ENCODE results near the gene TNFRSF18. TPM values are rescaled to one million over a fixed set of nuclear protein-coding genes. Genes with fewer than 3 reads are reported as not detected.

TNFRSF18 gene
- polyA plus RNA-seq, 2 of the 4 experiments (the other 2 are of a cell fraction) = not detected

DNA sequence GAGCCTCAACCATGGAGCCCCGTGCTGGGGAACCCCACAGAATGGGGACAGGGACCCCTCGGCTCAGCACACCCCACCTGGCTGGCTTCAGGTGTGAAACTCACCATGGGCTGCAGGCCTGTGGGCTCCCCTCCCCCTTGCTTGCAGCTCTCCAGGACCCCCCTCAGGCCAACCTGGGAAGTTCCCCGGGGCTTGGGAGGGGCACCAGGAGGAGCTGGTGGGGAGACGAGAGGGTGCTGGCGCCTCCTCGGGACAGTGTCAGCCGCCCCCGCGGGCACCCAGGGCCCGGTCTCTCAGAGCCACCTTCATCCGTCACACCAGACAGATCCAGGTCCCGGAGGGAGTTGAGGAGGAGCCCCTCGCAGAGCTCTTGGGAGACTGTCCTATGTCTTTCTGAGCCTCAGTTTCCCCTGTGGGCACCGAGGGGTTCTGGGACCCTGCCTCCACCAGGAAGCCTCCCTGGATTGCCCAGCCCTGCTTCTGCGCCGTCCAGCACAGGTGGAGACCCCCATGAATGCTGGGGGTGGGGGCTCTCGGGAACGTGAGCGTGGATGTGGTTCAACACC lies 657 bp upstream of the TNFRSF18 start:
- Histone ChIP-seq H3K4me1 (0 out of 3 replicates have a peak, but pooled peaks cover 3% of the 10 kb centered on the region), H3K27ac (no peak overlapping the region), H3K4me2 (no peak overlapping the region), H3K4me3 (no peak overlapping the region), H3K9me3 (no peaks in the 10 kb centered on the region)
- ATAC-seq = no peak
- TF ChIP-seq ZFP36 (IDR thresholded peaks at IDR 0.05; ENCODE audit: borderline replicate concordance, partially characterized antibody) (peak; percentile 78), SREBF2 (IDR thresholded peaks at IDR 0.05) (no peak)
- ChIA-PET POLR2A (no interaction called here), CTCF (interaction anchor here (0.7 to 3.0 kb wide), 2 partner anchors 20 to 85 kb away, joined by 3 to 12 read pairs; no protein-coding TSS in a partner anchor)
- DNase-seq (ENCODE audit: low read depth in 1 of 2, low spot score in 1 of 2) = no peak
- no peak for FAIRE-seq
- 57% methylated on average over 6 of the region's 19 CpGs for WGBS (ENCODE audit: missing lambda C conversion rate)

DNA sequence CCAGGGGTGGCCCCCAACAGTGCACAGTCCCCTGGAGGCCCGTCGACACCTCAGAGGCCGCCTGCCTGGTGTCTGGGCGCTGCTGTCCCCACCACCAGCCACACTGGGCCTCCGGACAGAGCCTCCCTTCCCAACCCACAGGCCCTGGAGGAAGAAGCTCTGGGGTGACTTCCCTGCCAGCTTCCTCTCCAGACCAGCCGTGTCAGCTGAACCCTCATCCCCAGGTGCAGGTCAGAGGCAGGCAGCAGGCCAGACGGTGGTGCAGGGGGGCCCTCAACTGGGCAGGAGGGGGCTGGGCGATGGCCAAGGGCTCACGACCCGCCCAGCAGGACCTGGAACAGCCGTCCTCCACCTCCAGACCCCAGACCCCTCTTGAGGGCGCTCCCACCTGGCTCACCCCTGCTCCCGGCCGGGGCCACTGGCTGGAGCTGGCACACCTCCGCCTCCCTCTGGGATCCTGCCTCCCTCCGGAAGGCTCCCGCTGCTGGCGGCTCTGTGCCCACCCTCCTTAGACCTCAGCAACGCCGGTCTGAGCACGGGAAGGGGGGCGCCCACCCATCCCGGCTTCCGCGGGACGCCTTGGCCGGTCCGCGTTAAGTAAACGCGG lies 520 bp downstream of the TNFRSF18 start:
- TF ChIP-seq NFE2L2 (conservative IDR thresholded peaks at IDR 0.05; ENCODE audit: low read length) = no peak
- no peak for TF ChIP-seq CHD4 (IDR thresholded peaks at IDR 0.05; ENCODE audit: borderline replicate concordance)
- no peak for TF ChIP-seq EHF (CRISPR knock-in tag; IDR thresholded peaks at IDR 0.05)
- TF ChIP-seq, protein P1, sequence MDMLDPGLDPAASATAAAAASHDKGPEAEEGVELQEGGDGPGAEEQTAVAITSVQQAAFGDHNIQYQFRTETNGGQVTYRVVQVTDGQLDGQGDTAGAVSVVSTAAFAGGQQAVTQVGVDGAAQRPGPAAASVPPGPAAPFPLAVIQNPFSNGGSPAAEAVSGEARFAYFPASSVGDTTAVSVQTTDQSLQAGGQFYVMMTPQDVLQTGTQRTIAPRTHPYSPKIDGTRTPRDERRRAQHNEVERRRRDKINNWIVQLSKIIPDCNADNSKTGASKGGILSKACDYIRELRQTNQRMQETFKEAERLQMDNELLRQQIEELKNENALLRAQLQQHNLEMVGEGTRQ (IDR thresholded peaks at IDR 0.05) = no peak
- no peak for TF ChIP-seq HDAC2 (IDR thresholded peaks at IDR 0.05)
- TF ChIP-seq, protein P2, sequence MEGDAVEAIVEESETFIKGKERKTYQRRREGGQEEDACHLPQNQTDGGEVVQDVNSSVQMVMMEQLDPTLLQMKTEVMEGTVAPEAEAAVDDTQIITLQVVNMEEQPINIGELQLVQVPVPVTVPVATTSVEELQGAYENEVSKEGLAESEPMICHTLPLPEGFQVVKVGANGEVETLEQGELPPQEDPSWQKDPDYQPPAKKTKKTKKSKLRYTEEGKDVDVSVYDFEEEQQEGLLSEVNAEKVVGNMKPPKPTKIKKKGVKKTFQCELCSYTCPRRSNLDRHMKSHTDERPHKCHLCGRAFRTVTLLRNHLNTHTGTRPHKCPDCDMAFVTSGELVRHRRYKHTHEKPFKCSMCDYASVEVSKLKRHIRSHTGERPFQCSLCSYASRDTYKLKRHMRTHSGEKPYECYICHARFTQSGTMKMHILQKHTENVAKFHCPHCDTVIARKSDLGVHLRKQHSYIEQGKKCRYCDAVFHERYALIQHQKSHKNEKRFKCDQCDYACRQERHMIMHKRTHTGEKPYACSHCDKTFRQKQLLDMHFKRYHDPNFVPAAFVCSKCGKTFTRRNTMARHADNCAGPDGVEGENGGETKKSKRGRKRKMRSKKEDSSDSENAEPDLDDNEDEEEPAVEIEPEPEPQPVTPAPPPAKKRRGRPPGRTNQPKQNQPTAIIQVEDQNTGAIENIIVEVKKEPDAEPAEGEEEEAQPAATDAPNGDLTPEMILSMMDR (IDR thresholded peaks at IDR 0.05) = no peak
- no peak for TF ChIP-seq ZC3H11A (IDR thresholded peaks at IDR 0.05)
- DNase-seq (ENCODE audit: low read depth in 1 of 2, low spot score in 1 of 2) = no peak
- Histone ChIP-seq H3K4me3 (no peak overlapping the region), H3K4me1 (peaks cover 3% of the 10 kb centered on the region; the same call in 1 of the 3 replicates), H3K27ac (no peak overlapping the region), H3K9me3 (no peaks in the 10 kb centered on the region), H3K4me2 (no peak overlapping the region)
- CTCF ChIA-PET = interaction anchor here (1.2 kb wide), 1 partner anchor 12 kb away, joined by 3 read pairs; no protein-coding TSS in a partner anchor
- 77% methylated on average over 9 of the region's 31 CpGs for WGBS (ENCODE audit: missing lambda C conversion rate)
- POLR2A ChIA-PET = no interaction called here
- ATAC-seq = no peak; a peak in 1 of 6 replicates
- FAIRE-seq = no peak

DNA sequence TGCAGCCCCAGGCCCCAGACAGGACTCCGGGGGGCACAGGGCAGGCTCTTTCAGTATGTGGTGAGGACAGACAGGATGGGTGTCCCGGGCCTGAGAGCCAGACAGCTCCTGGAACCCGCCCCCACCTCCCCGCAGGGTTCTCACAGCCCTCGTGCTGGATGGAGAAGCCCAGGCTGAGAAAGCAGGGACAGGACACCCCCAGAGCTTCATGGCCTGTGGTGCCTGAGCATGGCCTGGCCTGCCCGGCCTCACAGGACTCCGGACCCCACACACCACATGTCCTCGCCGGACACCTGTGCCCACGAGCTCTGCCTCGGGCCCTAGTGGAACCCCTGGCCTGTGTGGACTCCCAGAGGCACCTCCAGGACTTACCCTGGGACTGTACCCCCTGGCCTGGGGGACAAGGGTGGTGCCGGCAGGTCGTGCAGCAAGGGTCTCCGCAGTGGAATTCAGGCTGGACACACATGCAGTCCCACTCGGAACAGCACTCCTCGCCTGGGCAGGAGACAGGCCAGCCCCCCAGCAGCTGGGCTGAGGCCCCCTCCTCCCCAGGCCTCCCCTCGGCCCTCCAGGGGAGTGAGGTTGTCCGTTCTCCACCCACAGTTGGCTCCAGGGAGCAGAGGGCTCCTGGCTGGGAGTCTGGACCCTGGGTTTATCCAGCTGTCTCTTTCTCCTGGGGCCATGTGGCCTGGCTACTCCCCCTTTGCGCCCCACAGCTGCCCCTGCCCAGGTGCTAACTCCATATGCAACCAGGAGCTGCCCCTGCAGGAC lies 1.2 kb downstream of the TNFRSF18 start:
- H3K4me3 ChIP-seq = no peak overlapping the region
- no peak overlapping the region for H3K27ac ChIP-seq
- H3K4me2 ChIP-seq = no peak overlapping the region
- DNase-seq (ENCODE audit: low read depth in 1 of 2, low spot score in 1 of 2) (no peak), ATAC-seq (peak in 1 of 2 experiments; percentile 12; a peak in 3 of 6 replicates), FAIRE-seq (no peak)
- peaks cover 3% of the 10 kb centered on the region; the same call in 1 of the 3 replicates for H3K4me1 ChIP-seq
- no peaks in the 10 kb centered on the region for H3K9me3 ChIP-seq
- WGBS (ENCODE audit: missing lambda C conversion rate) = 66% methylated on average over 14 of the region's 19 CpGs
- TF ChIP-seq TFCP2L1 (CRISPR knock-in tag; IDR thresholded peaks at IDR 0.05) (no peak), EP300 (IDR thresholded peaks at IDR 0.05) (no peak), HDAC2 (IDR thresholded peaks at IDR 0.05) (no peak), JUN (IDR thresholded peaks at IDR 0.05) (no peak), CBX2 (IDR thresholded peaks at IDR 0.05; ENCODE audit: borderline replicate concordance, low read depth) (no peak), RFX5 (IDR thresholded peaks at IDR 0.05) (no peak), ZSCAN20 (CRISPR knock-in tag; IDR thresholded peaks at IDR 0.05) (no peak), MAFK (IDR thresholded peaks at IDR 0.05; ENCODE audit: partially characterized antibody) (no peak), MYC (IDR thresholded peaks at IDR 0.05; ENCODE audit: borderline replicate concordance, low read length) (no peak), FOSB (CRISPR knock-in tag; IDR thresholded peaks at IDR 0.05) (no peak), ZFP36 (IDR thresholded peaks at IDR 0.05; ENCODE audit: borderline replicate concordance, partially characterized antibody) (no peak), EHMT2 (IDR thresholded peaks at IDR 0.05; ENCODE audit: low read depth) (no peak)
- ChIA-PET CTCF (interaction anchor here (1.2 kb wide), 1 partner anchor 12 kb away, joined by 3 read pairs; no protein-coding TSS in a partner anchor), POLR2A (no interaction called here)
